Body of pancreas (tissue), 4 donors: ENCODE results near the gene CYFIP2.
A peak's percentile ranks its signal among the peaks of the same experiment; 100 is the strongest.

ENCODE experiments used
- CTCF ChIP-seq, 7 experiments: fragments of 450-650 bp in 4 of 7; fragments of 200-600 bp in 3 of 7; sonication (generic) in 3 of 7; IDR thresholded peaks; one replicate each; pipeline ENCODE4 v1.5.1; 2016 to 2019; ENCODE audit warnings: antibody characterized with exemption in 7 of 7
- POLR2A ChIP-seq, 3 donors: fragments of 450-650 bp; IDR thresholded peaks; one replicate each; pipeline ENCODE4 v1.6.1; 2016; ENCODE audit warnings: antibody characterized with exemption in 3 of 3, mild to moderate bottlenecking in 2 of 3

DNA sequence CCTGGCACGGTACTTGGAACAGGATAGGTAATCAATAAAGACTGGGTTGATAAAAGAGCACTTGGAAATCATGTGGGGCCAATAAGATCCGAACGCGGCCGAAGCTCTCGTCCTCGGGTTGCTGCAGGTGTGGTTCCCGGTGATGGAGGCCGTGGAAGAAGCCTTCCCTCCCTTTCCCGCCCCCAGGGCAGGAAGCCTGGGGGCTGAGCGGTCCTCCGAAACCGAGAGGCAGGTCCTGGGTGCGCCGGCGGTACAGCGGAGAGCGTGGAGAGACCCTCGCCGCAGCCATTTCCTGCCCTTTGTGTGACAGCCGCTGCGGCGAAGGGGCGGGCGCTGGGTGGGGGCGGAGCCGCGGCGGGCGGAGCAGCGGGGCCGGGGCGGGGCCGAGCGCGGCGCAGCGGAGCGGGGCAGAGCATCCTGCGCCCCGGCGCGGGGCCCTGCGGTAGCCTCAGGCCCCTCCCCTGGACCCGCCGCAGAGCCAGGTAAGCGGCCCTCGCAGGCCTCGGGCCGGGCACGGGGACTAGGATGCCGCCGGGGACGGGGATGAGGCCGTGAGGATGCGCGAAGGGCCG, at the start of gene CYFIP2:
- TF ChIP-seq CTCF (IDR thresholded peaks at IDR 0.05) (no peak), POLR2A (IDR thresholded peaks at IDR 0.05) (peak in 1 of 3 donors; percentile 39)
